HG02852 (cell line): ENCODE results near the gene NUBP1.
"Not testable (repeated sequence)": the region's sequence is repeated elsewhere in the genome, so short reads cannot be mapped to it uniquely, and the experiment has no call there.

Source experiments
- ATAC-seq: cut with Tn5 transposase; IDR thresholded peaks from one replicate; pipeline ENCODE4 v1.9.1; 2021; ENCODE audit warnings: mild to moderate bottlenecking, moderate library complexity; ENCODE audit not compliant: unreplicated experiment

Gene NUBP1

DNA sequence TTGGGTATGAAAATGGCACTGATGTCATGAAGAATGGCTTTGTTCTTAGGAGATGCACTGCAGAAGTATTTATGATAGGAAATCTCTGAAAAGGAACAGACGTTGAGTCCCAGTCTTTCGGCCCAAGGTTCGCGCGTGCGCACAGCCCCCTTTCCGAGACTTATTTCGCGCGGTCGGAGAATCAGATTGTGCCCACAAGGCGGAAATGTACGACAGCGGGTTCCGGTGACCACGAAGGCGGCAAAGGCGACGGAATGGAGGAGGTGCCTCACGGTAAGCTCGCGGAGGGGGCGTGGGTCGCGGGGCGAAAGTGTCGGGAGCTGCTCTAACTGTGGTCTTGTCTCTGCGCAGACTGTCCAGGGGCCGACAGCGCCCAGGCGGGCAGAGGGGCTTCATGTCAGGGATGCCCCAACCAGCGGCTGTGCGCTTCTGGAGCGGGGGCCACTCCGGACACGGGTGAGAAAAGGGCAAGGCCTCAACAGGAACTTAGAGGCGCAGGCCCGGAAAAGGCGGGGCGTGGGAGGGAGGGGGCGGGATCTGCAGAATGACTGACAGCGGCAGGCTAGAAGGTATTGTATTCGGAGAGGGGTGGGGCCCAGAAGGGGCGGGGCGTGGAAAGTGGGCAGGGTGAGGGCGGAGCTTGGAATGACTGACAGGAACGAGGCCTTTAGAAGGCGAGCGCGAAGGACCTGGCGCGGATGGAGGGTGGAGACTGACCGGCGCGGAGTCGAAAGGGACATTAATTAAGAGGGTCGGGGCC lies at the start of gene NUBP1:
NUBP1 (plus strand) TSS at position 233 of the 760 bp plus-strand sequence; CDS start at position 255, 22 bp downstream.
- peak; percentile 78 for ATAC-seq

DNA sequence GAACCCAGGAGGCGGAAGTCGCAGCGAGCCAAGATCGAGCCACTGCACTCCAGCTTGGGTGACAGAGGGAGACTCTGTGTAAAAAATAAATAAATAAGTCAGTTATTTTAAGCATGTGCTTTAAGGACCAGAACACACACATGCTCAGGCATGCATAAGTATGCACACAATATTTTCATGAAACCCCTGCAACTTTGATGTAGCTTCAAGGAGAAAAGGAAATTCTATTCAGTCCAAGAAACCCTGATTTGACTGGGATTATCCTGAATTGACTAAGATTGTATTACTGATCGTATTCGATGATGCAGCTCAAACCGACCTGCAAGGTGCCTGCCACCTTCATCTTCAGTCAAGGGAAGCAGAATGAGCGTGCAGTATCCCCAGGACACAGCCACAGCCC lies 49.8 kb upstream of the NUBP1 start:
- no peak for ATAC-seq

DNA sequence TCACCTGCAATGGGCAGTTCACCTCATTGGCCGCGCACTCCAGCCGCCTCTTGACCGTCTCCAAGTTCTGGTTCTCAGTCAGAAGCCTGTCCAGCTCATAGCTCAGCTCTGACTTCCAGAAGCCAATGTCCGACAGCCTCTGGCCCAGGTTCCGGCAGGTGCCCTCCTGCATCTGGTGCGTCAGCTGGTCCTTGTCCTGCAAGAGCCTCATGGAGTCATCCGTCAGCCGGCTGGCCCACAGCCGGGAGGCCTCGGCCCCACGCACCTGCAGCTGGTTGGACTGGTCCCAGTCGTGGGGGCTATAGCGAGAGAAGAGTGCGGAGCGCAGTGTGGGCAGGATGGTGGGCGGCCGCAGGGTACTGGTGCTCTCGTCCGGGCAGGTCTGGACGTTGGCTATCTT lies 49.3 kb upstream of the NUBP1 start:
- ATAC-seq, result no peak

DNA sequence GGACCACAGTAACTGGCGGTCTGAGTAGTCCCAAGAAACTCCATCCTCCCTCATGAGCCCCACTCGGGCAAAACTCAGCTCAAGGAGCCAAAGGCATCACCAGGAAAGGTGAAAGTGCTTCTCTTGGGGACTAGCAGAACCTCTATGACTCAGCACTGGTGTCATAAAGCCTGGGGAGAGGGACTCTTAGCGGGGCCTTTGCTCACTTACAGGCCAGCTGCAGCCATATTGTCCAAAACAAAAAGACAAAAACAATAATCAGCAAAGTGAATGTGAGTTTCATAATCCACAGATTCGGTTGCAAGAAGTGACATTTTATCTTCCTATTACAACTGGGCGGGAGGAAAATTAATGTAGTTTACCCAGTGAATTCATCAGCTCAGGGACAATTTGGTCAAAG lies 48.8 kb upstream of the NUBP1 start, which contains the start of gene TEKT5:
TEKT5 (minus strand) TSS at position 101 of the 400 bp plus-strand sequence; CDS start at position 44, 57 bp downstream.
- ATAC-seq, result no peak

DNA sequence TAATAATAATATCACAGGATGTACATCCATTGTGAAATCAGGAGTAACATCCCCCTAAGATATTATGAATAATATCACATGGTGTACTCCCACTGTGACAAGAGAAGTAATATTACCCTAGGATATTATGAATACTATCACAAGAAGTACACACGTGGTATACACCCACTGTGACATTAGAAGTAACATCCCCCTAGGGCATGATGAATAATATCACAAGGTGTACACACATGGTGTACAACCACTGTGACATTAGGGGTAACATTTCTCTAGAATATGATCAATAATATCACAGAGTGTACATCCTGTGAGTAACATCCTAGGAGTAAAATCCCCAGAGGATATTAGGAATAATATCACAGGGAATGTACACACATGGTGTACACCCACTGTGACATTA lies 43.9 kb upstream of the NUBP1 start:
- ATAC-seq, result no peak

DNA sequence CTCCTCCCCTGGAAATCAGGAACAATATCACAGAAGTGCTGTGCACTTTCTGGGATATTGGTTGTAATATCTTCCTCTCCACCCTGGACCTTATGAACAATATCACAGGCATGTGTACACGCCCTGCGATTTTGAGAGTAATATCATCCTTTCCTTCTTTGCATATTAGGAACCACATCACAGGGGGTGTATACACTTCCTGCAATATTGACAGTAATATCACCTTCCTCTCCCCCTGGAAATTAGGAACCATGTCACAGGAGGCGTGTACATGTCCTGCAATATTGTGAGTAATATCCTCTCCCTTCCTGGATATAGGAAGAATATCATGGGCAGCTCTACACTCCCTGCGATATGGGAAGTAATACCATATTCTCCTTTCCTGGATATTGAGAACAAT lies 34.7 kb upstream of the NUBP1 start:
- ATAC-seq, result no peak

DNA sequence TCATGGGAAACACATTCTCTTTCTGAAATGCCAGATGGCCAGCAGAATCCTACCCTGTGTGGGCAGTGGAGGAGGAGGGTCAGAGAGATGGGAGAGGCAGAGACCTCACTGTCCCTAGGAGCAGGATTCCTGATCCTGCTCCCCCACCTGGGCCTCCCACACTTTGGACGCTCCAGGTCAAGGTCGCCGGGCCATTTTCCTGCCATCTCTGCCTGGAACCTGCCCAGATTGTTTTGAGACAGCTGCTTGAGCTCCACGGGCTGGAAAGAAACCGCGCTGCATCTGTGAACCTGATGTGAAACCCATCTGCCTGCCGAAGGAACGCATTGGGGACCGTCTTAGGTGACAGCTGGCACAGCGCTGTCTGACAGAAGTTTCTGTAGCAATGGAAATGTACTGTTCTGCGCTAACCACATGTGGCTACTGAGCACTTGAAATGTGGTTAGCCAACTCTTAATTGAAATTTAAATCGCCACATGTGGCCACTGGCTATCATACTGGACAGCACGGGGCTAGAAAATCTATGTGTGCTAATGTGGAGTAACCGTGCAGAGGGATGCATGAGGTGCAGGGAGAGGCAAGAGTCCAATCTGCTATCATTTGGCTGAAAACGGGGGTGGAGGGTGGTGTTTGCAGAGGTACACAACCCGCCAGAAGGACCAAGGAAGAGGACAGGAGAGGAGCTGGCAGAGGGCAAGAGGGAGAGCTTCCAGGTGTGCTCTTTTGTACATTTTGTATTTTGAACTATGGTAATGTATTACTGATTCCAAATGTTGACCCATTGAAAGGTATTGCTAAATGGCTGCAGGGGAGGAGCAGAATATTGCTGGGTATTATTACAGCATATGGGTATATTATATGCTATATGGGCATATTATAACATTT lies 15.4 kb upstream of the NUBP1 start:
- no peak for ATAC-seq

DNA sequence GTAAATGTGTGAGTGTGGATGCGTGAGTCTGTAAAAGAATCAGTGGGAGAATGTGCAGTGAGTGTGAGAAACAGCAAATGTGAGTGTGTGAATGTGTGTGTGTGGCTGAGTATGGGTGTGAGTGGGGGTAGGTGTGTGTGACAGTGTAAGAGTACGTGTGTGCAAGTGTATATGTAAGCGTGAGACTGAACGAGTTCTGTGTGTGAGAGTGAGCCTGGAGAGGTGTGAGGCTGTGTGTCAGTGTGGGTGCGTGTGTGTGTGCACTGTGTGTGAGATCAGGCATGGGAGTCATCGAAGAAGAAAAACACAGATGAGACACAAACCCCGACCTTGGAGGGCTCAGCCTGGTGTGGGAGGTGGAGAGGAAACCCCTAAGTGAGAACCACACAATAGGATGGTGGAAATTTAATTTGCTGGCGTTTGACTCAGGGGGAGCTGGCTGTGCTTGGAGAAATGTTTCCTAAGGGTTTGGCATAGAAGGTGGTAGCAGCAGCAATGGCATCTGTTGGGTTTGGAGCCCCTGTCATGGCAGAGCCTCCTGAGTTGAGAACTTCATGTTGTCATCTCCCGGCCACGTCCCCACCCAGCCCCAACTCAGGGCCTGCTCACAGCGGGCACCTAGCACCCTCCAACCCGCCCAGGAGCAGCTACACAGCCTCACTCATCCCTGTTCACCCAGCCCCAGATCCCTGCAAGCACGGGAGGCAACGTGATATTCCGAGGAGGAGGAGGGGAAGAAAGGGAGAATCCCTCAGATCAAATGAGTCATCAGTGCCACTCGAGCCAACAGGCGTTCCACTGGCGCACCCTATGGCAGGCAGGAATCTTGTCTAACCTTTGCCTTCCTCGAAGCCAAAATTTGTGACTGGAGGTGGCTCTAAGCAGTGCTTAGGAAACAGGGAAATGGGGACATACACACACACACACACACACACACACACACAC lies 14.3 kb upstream of the NUBP1 start:
- ATAC-seq, result no peak

DNA sequence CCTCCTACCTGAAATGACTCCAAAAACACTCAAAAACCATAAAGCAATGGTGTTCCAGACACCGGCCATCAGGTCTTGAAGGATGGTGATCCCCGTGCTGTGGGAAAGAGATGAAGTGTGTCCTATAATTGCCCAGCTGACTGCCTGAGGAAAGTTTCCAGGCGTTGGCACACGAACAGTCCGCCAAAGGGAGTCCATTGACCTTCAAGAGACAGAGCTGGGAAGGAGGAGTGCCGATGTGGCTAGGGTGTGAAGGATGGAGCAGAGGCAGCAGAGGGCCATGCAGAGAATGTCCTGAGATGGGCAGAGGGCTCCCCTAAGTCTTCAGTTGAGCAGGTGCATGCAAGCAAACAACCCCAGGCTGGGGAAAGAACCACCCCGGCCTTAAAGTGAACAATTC lies 11.9 kb upstream of the NUBP1 start:
- no peak for ATAC-seq

DNA sequence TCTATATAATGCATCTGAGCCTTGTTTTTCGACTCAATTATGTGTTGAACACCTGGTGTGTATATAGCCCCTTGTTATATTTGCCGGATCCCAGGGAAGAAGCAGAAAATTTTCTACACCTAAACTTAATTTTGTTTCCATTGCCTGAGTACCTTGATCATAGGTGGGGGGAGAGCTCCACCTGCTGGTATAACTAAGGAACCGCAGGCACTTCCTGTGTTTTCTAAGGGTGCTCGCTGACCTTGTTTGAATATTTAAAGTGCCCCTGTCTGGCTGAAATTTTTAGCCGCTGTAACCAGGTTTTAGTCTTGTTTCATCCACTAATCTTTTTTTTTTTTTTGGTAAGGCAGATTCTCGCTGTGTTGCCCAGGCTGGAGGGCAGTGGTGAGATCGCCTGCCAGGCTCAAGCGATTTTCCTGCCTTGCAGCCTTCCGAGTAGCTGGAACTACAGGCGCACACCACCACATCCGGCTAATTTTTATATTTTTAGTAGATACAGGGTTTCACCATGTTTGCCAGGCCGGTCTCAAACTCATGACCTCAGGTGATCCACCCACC lies 6.5 kb upstream of the NUBP1 start:
- ATAC-seq, result no peak

DNA sequence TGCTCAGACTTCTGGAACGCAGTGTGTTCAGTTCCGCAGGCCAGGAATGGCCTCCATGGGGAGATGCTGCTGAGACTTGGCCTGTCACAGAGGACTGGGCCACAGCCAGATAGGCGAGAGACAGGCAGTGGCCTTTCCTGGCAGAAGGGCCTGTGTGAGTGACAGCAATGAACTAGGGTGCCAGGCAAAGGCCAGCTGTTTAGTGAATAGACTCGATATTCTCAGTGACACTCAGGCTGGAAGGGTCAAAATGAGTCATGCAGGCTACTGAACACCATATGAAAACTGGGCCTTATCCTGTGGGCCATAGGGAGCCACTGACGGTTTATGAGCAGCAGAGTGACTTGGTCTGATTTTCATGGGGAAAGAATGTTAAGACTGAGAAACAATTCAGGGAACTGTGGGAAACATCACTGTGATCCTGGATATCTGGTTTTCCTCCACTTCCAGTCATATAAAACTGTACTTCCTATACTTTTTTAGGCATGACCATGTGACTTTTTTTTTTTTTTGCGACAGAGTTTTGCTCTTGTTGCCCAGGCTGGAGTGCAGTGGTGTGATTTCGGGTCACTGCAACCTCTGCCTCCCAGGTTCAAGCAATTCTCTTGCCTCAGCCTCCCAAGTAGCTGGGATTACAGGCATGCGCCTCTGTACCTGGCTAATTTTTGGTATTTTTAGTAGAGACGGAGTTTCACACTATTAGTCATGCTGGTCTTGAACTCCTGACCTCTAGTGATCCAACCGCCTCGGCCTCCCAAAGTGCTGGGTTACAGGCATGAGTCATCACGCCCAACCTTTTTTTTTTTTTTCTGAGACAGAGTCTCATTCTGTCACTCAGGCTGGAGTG lies 5.2 kb upstream of the NUBP1 start:
- ATAC-seq, result peak; percentile 68

DNA sequence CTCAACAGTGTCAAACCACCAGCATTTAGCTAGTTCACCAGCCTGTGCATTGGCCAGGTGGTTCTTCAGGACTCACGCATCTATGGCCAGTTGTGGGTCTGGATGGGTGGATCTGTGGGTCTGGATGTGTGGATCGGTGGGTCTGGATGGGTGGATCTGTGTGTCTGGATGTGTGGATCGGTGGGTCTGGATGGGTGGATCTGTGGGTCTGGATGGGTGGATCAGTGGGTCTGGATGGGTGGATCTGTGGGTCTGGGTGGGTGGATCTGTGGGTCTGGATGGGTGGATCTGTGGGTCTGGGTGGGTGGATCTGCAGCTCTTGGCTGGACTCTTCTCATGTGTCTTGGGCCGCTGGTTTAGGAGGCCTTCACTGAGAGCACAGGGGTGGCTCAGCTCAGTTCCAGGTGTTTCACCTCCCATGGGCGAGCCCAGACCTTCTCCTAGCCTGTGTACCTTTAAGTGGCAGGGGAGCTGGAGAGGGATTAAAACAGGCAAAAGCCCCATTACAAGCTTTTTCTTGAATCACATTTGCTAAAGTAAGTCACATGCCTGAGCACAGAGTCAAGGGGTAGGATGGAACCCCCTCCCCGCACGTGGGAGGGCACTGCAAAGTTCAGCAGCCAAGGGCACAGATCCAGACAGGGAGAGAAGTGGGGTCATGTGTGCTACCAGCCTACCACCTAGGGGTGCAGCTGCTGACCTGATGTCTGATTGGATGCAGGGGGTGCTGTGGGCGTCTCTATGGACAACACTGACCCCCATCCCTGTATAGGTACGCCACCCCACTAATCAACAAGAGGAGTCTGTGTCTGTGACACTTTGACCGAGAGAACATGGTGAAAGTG lies 3.4 kb upstream of the NUBP1 start:
- no peak for ATAC-seq

DNA sequence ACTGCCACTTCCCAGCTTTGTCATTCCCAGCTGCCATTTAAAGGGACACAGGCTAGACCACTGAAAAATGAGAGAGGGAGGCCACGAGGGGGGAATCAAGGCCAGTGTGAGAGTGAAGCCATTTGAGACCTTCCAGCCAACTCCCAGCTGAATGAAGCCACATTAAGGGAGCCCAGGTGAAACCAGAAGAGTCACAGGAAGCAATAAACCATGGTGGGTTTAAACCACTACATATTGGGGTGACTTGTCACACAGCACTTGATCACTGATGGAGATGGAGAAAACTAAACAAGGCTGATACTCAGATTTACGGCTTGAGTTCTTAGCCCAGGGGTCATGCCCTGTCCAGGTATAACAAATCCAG lies 2.8 kb upstream of the NUBP1 start:
- ATAC-seq, result no peak

DNA sequence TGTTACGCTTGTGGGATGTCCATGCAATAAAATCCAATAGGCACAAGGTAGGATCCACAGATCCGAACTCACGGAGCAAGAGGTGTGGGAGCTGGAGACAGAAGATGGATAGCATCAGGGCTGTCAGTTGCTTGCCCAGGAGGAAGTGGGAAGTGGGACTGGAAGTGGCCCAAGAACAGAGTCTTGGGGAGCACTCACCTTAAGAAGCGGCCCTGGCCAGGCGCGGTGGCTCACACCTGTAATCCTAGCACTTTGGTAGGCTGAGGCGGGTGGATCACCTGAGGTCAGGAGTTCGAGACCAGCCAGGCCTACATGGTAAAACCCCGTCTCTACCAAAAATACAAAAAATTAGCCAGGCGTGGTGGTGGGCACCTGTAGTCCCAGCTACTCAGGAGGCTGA lies 2.4 kb upstream of the NUBP1 start:
- ATAC-seq, result not testable (repeated sequence)

DNA sequence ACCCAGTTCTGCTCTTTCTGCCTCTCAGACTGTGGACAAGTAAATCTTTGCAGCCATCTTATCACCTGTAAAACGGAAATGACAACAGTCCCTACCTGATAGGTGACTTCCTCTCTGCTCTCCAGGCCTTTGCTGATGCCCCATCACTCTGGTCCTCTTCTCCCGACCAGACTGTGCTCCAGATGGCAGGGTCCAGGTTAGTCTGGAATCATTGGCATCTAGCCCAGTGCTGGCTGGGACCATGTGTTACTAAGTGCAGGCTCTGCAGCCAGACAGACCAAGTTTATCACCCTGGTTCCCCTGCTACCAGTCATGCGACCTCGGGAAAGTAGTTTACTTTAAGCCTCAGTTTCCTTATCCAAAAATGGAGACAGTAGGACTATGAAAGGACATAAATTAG lies 1.8 kb upstream of the NUBP1 start:
- ATAC-seq, result no peak

DNA sequence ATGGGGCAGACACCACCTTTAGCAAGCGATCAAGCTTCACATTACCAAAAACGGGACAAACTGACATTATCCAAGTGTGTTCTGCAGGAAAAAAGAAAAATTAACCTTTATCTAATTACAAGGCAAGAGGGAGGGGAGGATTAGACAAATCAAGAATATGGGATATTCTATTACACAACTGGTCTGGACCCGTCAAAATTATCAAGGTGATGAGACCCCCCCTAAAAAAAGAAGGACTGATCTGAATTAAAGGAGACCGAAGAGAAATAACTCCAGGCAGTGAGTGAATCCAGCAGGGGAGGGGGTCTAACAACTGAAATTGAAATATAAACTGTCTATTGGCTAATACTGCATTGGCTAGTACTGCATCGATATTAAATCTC lies 424 bp upstream of the NUBP1 start:
- ATAC-seq, result no peak

DNA sequence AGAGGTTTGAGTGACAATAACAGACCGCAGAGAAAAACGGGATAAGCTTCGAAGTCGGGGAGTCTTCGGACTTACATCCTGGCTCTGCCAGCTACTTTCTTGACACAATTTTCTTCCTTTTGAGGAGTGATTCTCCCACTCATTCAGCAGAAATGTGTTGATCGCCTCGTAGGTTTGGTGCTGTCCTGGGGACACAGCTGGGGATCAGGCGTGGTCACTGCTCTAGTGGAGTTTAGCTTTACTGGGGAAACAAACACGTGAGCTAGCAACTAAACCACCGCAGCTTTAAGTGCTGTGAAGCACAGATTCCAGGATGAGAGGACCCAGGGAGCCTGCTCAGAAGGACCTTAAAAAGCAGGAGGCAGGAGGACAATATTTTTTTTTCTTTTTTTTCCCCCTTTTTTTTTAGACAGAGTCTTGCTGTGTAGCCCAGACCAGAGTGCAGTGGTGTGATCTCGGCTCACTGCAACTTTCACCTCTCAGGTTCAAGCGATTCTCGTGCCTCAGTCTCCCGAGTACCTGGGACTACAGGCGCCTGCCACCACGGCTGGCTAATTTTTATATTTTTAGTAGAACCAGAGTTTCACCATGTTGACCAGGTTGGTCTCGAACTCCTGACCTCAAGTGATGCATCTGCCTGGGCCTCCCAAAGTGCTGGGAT lies 858 bp downstream of the NUBP1 start:
- ATAC-seq, result no peak

DNA sequence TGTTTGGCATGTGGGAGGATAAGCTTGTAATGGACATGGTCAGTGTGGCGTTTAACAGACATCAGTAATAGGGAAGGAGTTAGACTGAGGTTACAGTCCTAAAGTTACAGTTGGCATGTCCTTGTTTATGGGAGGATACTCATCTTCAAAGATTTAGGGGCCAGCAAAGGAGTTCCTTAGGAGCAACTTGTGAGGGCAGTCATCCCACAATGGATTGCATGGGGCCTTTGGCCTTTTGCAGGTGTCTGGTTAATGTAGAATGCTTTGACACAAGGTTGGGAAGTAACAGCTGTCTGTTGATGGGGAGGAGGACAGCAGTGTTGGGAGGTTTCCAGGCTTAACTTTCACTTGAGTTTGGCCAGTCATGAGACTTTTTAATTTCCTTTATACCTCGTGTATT lies 2.2 kb downstream of the NUBP1 start:
- no peak for ATAC-seq
